Measurements from ENCODE around the gene TCF7.

- no peak for TF ChIP-seq POLR2A (IDR thresholded peaks at IDR 0.05)
- TF ChIP-seq, protein P1, sequence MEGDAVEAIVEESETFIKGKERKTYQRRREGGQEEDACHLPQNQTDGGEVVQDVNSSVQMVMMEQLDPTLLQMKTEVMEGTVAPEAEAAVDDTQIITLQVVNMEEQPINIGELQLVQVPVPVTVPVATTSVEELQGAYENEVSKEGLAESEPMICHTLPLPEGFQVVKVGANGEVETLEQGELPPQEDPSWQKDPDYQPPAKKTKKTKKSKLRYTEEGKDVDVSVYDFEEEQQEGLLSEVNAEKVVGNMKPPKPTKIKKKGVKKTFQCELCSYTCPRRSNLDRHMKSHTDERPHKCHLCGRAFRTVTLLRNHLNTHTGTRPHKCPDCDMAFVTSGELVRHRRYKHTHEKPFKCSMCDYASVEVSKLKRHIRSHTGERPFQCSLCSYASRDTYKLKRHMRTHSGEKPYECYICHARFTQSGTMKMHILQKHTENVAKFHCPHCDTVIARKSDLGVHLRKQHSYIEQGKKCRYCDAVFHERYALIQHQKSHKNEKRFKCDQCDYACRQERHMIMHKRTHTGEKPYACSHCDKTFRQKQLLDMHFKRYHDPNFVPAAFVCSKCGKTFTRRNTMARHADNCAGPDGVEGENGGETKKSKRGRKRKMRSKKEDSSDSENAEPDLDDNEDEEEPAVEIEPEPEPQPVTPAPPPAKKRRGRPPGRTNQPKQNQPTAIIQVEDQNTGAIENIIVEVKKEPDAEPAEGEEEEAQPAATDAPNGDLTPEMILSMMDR (IDR thresholded peaks at IDR 0.05) = no peak
These were observed 28.1 kb upstream of the TCF7 start for GRCh38 chr5:134086225-134086942.

Data from uterus (tissue), 2 donors.